HL-60 (cell line): Measurements from ENCODE around the gene SCAP.

Experiments
- DNase-seq, 2 experiments: peaks; one replicate each; pipeline ENCODE4 v3.0.0-alpha.2; 2010 to 2020; ENCODE audit warnings: low read depth in 1 of 2, low spot score in 1 of 2
- H3K27ac ChIP-seq: fragments of 250-450 bp; sonication (Bioruptor Pico); replicated peaks from 2 replicates; pipeline ENCODE4 v1.5.1; 2020; ENCODE audit warnings: mild to moderate bottlenecking, moderate library complexity
- H3K27me3 ChIP-seq: fragments of 250-450 bp; sonication (Bioruptor Pico); 2 replicates; pipeline ENCODE4 v1.5.1; 2021; ENCODE audit warnings: mild to moderate bottlenecking, moderate library complexity; ENCODE audit not compliant: insufficient read depth, poor library complexity, severe bottlenecking
- H3K4me3 ChIP-seq: replicated peaks from 2 replicates; pipeline ENCODE4 v1.5.1; 2011; ENCODE audit warnings: mild to moderate bottlenecking, control low read depth, low read length; ENCODE audit not compliant: insufficient read depth
- CTCF ChIP-seq: IDR thresholded peaks from one replicate; pipeline ENCODE4 v1.5.1; 2011; ENCODE audit warnings: low read length, control low read depth, inconsistent platforms; ENCODE audit not compliant: insufficient read depth
- GABPA ChIP-seq: IDR thresholded peaks from 2 replicates; pipeline ENCODE4 v1.6.1; 2012; ENCODE audit warnings: low read depth
- POLR2AphosphoS5 ChIP-seq: IDR thresholded peaks from 2 replicates; pipeline ENCODE4 v1.6.1; 2012; ENCODE audit warnings: low read depth
- REST ChIP-seq: IDR thresholded peaks from 2 replicates; pipeline ENCODE4 v1.6.1; 2012; ENCODE audit warnings: low read depth; ENCODE audit not compliant: insufficient replicate concordance
- SPI1 ChIP-seq: IDR thresholded peaks from 2 replicates; pipeline ENCODE4 v1.6.1; 2012; ENCODE audit warnings: low read depth, mild to moderate bottlenecking, borderline replicate concordance

Gene SCAP

GRCh38 chr3:47440131-47440530 lies 35.6 kb downstream of the SCAP start:
- TF ChIP-seq SPI1 (no peak), POLR2AphosphoS5 (no peak), CTCF (no peak)
- Histone ChIP-seq H3K27ac (no peak overlapping the region), H3K4me3 (no peak overlapping the region), H3K27me3 (no peaks in the 10 kb centered on the region)
- DNase-seq = no peak

- no peak for DNase-seq
- H3K27me3 ChIP-seq = no peaks in the 10 kb centered on the region
- TF ChIP-seq GABPA (no peak), CTCF (no peak), SPI1 (no peak), REST (no peak), POLR2AphosphoS5 (no peak)
These were observed 39.6 kb downstream of the SCAP start for GRCh38 chr3:47436180-47436579.

GRCh38 chr3:47434849-47435248 lies 40.9 kb downstream of the SCAP start:
- Histone ChIP-seq H3K27ac (no peak overlapping the region), H3K4me3 (no peak overlapping the region), H3K27me3 (no peaks in the 10 kb centered on the region)
- DNase-seq = no peak
- TF ChIP-seq POLR2AphosphoS5 (no peak), CTCF (no peak), REST (no peak), SPI1 (no peak), GABPA (no peak)

More at GRCh38 chr3:47436180-47436579, 39.6 kb downstream of the SCAP start:
- no peak overlapping the region for H3K4me3 ChIP-seq
- H3K27ac ChIP-seq = no peak overlapping the region

GRCh38 chr3:47433796-47434195 lies 41.9 kb downstream of the SCAP start:
- TF ChIP-seq GABPA (no peak), SPI1 (no peak), POLR2AphosphoS5 (no peak), CTCF (no peak)
- DNase-seq = no peak
- no peaks in the 10 kb centered on the region for H3K27me3 ChIP-seq
- no peak overlapping the region for H3K4me3 ChIP-seq
- H3K27ac ChIP-seq = no peak overlapping the region
